GM12878 (cell line): Measurements from ENCODE around the gene CYP4Z1. TPM values are rescaled to one million over a fixed set of nuclear protein-coding genes. Genes with fewer than 3 reads are reported as not detected.

Experiments
- ATAC-seq: fragments of 200-7000 bp; cut with Tn5 transposase; 3 replicates; pipeline ENCODE4 v1.9.1; 2020; ENCODE audit warnings: mild to moderate bottlenecking, moderate library complexity
- BruUV-seq: library from RNA; stranded (reverse); fragments of 400-500 nt; replicated peaks from 2 replicates; lab custom pipeline; 2021; lab: Mats Ljungman, UMichigan
- CTCF ChIA-PET: fragments of 300-600 bp; sonication (Branson Sonifier 250); formaldehyde crosslinking; extraction: SDS; loops from one replicate; lab custom pipeline; 2021; ENCODE audit warnings: inconsistent platforms; lab: Yijun Ruan, JAX
- POLR2A ChIA-PET: fragments of 350-600 bp; formaldehyde crosslinking; extraction: SDS; loops from one replicate; lab custom pipeline; 2021; ENCODE audit warnings: inconsistent platforms; lab: Charles Lee
- RAD21 ChIA-PET: fragments of 300-600 bp; sonication (Branson Sonifier 250); formaldehyde crosslinking; loops from one replicate; lab custom pipeline; 2023; ENCODE audit warnings: antibody characterized with exemption; ENCODE audit not compliant: unreplicated experiment; lab: Charles Lee
- SMC1A ChIA-PET: fragments of 300-600 bp; sonication (Branson Sonifier 250); formaldehyde crosslinking; loops from one replicate; lab custom pipeline; 2023; ENCODE audit not compliant: unreplicated experiment, uncharacterized antibody; lab: Charles Lee
- DNase-seq: peaks from one replicate; pipeline ENCODE4 v3.0.0-alpha.2; 2011; ENCODE audit warnings: low read depth, low spot score
- FAIRE-seq: peaks from 3 replicates; lab custom pipeline; 2011; peaks lifted over from hg19 to GRCh38; lab: Jason Lieb, UNC
- H2AFZ ChIP-seq: 2 replicates; pipeline ENCODE4 v1.6.0; 2011; ENCODE audit warnings: low read depth, low read length, control low read depth; ENCODE audit not compliant: control insufficient read depth
- H3K27ac ChIP-seq: 2 replicates; pipeline ENCODE4 v1.5.1; 2011; ENCODE audit warnings: control low read depth; ENCODE audit not compliant: control insufficient read depth, insufficient read depth
- H3K27me3 ChIP-seq, 2 experiments: replicated peaks in 1 of 2; 2 replicates each; pipeline versions ENCODE4 v1.6.0 to v1.6.1; 2011; ENCODE audit warnings: low read length in 1 of 2; ENCODE audit not compliant: control insufficient read depth in 2 of 2, insufficient read depth in 2 of 2
- H3K36me3 ChIP-seq, 2 experiments: 2 replicates each; pipeline ENCODE4 v1.5.1; 2011; ENCODE audit warnings: low read length in 1 of 2; ENCODE audit not compliant: control insufficient read depth in 2 of 2, insufficient read depth in 2 of 2
- H3K4me1 ChIP-seq: 2 replicates; pipeline ENCODE4 v1.6.1; 2011; ENCODE audit warnings: mild to moderate bottlenecking, low read length, moderate library complexity, mixed read lengths; ENCODE audit not compliant: control insufficient read depth, insufficient read depth
- H3K4me2 ChIP-seq: 2 replicates; pipeline ENCODE4 v1.6.0; 2011; ENCODE audit warnings: control low read depth; ENCODE audit not compliant: control insufficient read depth, insufficient read depth
- H3K4me3 ChIP-seq: fragments of 200-600 bp; sonication (generic); 2 replicates; pipeline ENCODE4 v1.5.1; 2016
- H3K79me2 ChIP-seq: 2 replicates; pipeline ENCODE4 v1.6.0; 2011; ENCODE audit warnings: low read length; ENCODE audit not compliant: control insufficient read depth, insufficient read depth
- H3K9ac ChIP-seq: 2 replicates; pipeline ENCODE4 v1.8.0; 2011; ENCODE audit warnings: low read length, control low read depth, mixed read lengths; ENCODE audit not compliant: control insufficient read depth, insufficient read depth
- H3K9me3 ChIP-seq: replicated peaks from 3 replicates; pipeline ENCODE4 v1.5.1; 2011; ENCODE audit warnings: mild to moderate bottlenecking, low read length; ENCODE audit not compliant: control insufficient read depth, insufficient read depth
- H4K20me1 ChIP-seq: 2 replicates; pipeline ENCODE4 v1.6.0; 2011; ENCODE audit not compliant: control insufficient read depth, insufficient read depth
- BRCA1 ChIP-seq: IDR thresholded peaks from 2 replicates; pipeline ENCODE4 v1.6.1; 2011; ENCODE audit warnings: low read depth, low read length, improper control_type of control experiment
- MYB ChIP-seq: fragments of 150-350 bp; IDR thresholded peaks from 2 replicates; pipeline ENCODE4 v1.6.1; 2014; ENCODE audit warnings: mild to moderate bottlenecking, low read depth, low read length, borderline replicate concordance
- PAX5 ChIP-seq: IDR thresholded peaks from 2 replicates; pipeline ENCODE4 v1.6.1; 2011; ENCODE audit warnings: low read depth, low read length, borderline replicate concordance
- YY1 ChIP-seq: IDR thresholded peaks from 2 replicates; pipeline ENCODE4 v1.6.1; 2011; ENCODE audit warnings: low read depth, mild to moderate bottlenecking, low read length
- WGBS: methylation state at CpG from one replicate; pipeline ENCODE4 v1.1.6; 2016; ENCODE audit warnings: low lambda C conversion rate; ENCODE audit not compliant: insufficient replicate concordance, insufficient coverage; ENCODE audit errors: missing lambda C conversion rate; 5-methylcytosine and 5-hydroxymethylcytosine counted together
- in situ Hi-C: fragments of 300-500 bp; cut with MboI; formaldehyde crosslinking; loops from 9 replicates; pipeline ENCODE4 v1.14.3; 2018; ENCODE audit warnings: mixed read lengths
- intact Hi-C: fragments of 100-400 bp; cut with micrococcal nuclease; formaldehyde crosslinking; loops from one replicate; pipeline ENCODE4 v1.14.2; 2022; ENCODE audit not compliant: unreplicated experiment
- polyA plus RNA-seq, 11 experiments: library from polyadenylated mRNA; depleted of rRNA in 4 of 11; unstranded in 6 of 11; stranded (reverse) in 5 of 11; fragments of >200 nt; fragmentation: Nextera tagmentation in 4 of 11; fragmentation: Illumina TruSeq in 1 of 11; extraction: Ambion mirVana in 4 of 11; extraction: Trizol in 1 of 11; gene quantifications; 1 replicate in 1 of 11; 2 replicates in 10 of 11; pipeline versions ENCODE4 v1.2.1 to v1.2.3, GENCODE V29; 2011 to 2016; ENCODE audit warnings: inconsistent platforms in 2 of 11, missing spikeins in 2 of 11, low read depth in 1 of 11
- total RNA-seq, 4 experiments: library from RNA; depleted of rRNA in 3 of 4; stranded (reverse); fragments of >200 nt in 3 of 4; fragmentation: Illumina TruSeq in 1 of 4; extraction: Trizol in 1 of 4; gene quantifications; 2 replicates each; pipeline versions ENCODE4 v1.2.1 to v1.2.3, GENCODE V29; 2013 to 2021
- TF ChIP-seq, protein P1 (sequence below): fragments of 450-650 bp; IDR thresholded peaks from 2 replicates; pipeline ENCODE4 v1.6.1; 2017; ENCODE audit warnings: low read depth, mild to moderate bottlenecking, moderate library complexity
- TF ChIP-seq, protein P2 (sequence below): fragments of 450-650 bp; IDR thresholded peaks from 2 replicates; pipeline ENCODE4 v1.6.1; 2014; ENCODE audit warnings: mild to moderate bottlenecking

The CYP4Z1 gene
- total and polyA plus RNA-seq, 10 of the 15 experiments (the other 5 are each of a cell fraction or from before 2014, with no cell fraction given): not detected

DNA sequence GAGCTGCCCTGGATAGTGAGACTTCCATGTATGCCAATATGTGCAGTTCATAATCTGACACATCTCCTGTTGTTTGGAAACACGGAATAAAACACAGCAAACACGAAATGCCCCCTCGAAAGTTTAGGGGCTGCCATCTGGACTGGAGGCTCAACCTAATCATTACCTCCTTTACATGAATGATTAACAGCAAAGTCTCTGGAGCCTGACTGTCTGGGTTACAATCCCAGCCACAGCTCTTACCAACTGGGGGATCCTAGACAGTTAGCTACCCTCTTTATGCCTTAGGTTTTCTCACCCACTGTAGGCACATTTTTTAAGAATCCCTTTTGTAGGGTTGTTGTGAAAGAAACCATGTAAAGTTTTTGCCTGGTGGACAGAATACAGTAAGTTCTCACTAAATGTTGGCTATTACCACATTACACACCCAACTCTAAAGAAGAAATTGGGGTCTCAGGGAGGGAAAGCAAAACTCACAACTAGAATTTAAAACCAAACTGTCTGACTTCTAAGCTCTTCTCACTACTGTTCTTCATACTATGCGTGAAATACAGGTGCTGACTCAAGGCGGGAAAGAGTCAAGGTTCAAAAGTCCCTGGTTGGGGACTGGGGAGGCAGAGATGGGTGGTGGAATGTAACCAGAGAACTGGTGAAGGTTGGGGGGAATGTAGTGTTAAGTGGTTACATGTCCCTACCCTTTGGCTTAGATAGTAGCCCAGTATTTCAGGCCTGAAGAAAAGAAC lies 94.4 kb downstream of the CYP4Z1 start:
- in situ Hi-C loops: no loop called here
- SMC1A ChIA-PET: no interaction called here
- H3K9me3 ChIP-seq: no peaks in the 10 kb centered on the region
- no peaks in the 10 kb centered on the region for H3K4me1 ChIP-seq
- 0% methylated on average over 5 of the region's 5 CpGs for WGBS
- FAIRE-seq: no peak
- H3K4me3 ChIP-seq: no peak overlapping the region
- no peak for TF ChIP-seq YY1
- no peak for TF ChIP-seq PAX5
- TF ChIP-seq, protein P1, sequence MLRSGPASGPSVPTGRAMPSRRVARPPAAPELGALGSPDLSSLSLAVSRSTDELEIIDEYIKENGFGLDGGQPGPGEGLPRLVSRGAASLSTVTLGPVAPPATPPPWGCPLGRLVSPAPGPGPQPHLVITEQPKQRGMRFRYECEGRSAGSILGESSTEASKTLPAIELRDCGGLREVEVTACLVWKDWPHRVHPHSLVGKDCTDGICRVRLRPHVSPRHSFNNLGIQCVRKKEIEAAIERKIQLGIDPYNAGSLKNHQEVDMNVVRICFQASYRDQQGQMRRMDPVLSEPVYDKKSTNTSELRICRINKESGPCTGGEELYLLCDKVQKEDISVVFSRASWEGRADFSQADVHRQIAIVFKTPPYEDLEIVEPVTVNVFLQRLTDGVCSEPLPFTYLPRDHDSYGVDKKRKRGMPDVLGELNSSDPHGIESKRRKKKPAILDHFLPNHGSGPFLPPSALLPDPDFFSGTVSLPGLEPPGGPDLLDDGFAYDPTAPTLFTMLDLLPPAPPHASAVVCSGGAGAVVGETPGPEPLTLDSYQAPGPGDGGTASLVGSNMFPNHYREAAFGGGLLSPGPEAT: no peak
- TF ChIP-seq, all 136 proteins: peak for 0
- no peaks in the 10 kb centered on the region for H4K20me1 ChIP-seq
- no peak overlapping the region for H3K9ac ChIP-seq
- ATAC-seq: no peak; the same call in 2 of the 3 replicates
- DNase-seq: no peak
- ChIA-PET CTCF (no interaction called here), RAD21 (no interaction called here), POLR2A (no interaction called here)
- no peaks in the 10 kb centered on the region for H3K79me2 ChIP-seq
- no TSS peak for BruUV-seq
- intact Hi-C loops: no loop called here
- H2AFZ ChIP-seq: no peak overlapping the region
- no peak overlapping the region for H3K27ac ChIP-seq
- no peaks in the 10 kb centered on the region for H3K27me3 ChIP-seq
- no peak overlapping the region for H3K4me2 ChIP-seq
- no peaks in the 10 kb centered on the region for H3K36me3 ChIP-seq

DNA sequence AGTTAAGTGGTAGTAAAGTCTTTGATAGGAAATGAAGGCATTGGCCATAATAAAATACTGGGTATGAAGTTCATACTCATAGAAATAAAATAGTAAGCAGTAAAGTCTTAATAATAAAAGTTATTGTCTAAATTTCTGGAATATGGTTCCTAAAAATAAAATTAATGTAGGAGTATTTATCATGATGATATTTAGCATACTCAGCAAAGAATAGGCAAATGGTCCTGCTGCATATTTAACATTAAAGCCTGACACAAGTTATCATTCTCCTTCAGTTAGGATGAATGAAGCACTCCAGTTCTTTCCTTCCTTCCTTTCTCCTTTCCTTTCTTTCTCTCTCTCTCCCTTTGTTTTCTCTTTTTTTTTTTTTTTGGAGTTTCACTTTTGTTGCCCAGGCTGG lies 97.5 kb downstream of the CYP4Z1 start:
- Histone ChIP-seq H4K20me1 (no peaks in the 10 kb centered on the region), H3K9ac (no peak overlapping the region), H3K27me3 (no peaks in the 10 kb centered on the region), H3K4me2 (no peak overlapping the region), H3K4me3 (no peak overlapping the region), H3K79me2 (no peaks in the 10 kb centered on the region), H3K4me1 (no peaks in the 10 kb centered on the region), H3K27ac (no peak overlapping the region), H3K36me3 (no peaks in the 10 kb centered on the region), H2AFZ (no peak overlapping the region), H3K9me3 (no peaks in the 10 kb centered on the region)
- intact Hi-C loops (no loop called here), in situ Hi-C loops (no loop called here)
- TF ChIP-seq BRCA1 (no peak), MYB (no peak)
- TF ChIP-seq, protein P2, sequence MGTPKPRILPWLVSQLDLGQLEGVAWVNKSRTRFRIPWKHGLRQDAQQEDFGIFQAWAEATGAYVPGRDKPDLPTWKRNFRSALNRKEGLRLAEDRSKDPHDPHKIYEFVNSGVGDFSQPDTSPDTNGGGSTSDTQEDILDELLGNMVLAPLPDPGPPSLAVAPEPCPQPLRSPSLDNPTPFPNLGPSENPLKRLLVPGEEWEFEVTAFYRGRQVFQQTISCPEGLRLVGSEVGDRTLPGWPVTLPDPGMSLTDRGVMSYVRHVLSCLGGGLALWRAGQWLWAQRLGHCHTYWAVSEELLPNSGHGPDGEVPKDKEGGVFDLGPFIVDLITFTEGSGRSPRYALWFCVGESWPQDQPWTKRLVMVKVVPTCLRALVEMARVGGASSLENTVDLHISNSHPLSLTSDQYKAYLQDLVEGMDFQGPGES: no peak
- ATAC-seq (no peak), DNase-seq (no peak), FAIRE-seq (no peak)
- SMC1A ChIA-PET: no interaction called here
- CTCF ChIA-PET: interaction anchor here (1.7 kb wide), 1 partner anchor 14 kb away, joined by 10 read pairs; no protein-coding TSS in a partner anchor
- no TSS peak for BruUV-seq
- RAD21 ChIA-PET: no interaction called here
- POLR2A ChIA-PET: no interaction called here
